B cell (primary cell): Measurements from ENCODE around the gene DDR2. TPM values are rescaled to one million over a fixed set of nuclear protein-coding genes. Genes with fewer than 3 reads are reported as not detected.

ENCODE experiments used
- ATAC-seq: fragments of 200-7000 bp; cut with Tn5 transposase; one replicate; pipeline ENCODE4 v1.10.0; 2021; ENCODE audit warnings: low read depth, mild to moderate bottlenecking, moderate number of reproducible peaks, moderate library complexity
- CTCF ChIA-PET: fragments of 350-600 bp; sonication (Branson Sonifier 250); formaldehyde crosslinking; loops from one replicate; lab custom pipeline; 2021; ENCODE audit warnings: antibody characterized with exemption, inconsistent platforms; lab: Charles Lee
- POLR2A ChIA-PET: fragments of 350-600 bp; sonication (Branson Sonifier 250); formaldehyde crosslinking; loops from one replicate; lab custom pipeline; 2021; ENCODE audit warnings: antibody characterized with exemption; lab: Charles Lee
- DNase-seq: peaks from one replicate; pipeline ENCODE4 v3.0.0; 2013
- H2AFZ ChIP-seq: 2 replicates; pipeline ENCODE4 v1.6.1; 2012; ENCODE audit warnings: mild to moderate bottlenecking, low read depth, low read length; ENCODE audit not compliant: insufficient read depth, poor library complexity, severe bottlenecking
- H3K27ac ChIP-seq, 2 donors: 1 replicate in 1 of 2; 2 replicates in 1 of 2; pipeline ENCODE4 v1.5.1; 2012 to 2013; ENCODE audit warnings: low read length in 2 of 2, mild to moderate bottlenecking in 2 of 2, moderate library complexity in 1 of 2
- H3K27me3 ChIP-seq, 4 experiments: fragments of 200-600 bp in 1 of 4; sonication (generic) in 1 of 4; replicated peaks in 1 of 4; 1 replicate in 2 of 4; 2 replicates in 2 of 4; pipeline versions ENCODE4 v1.6.1 to v1.7.0; 2013 to 2016; ENCODE audit warnings: low read length in 3 of 4, mild to moderate bottlenecking in 2 of 4, mixed read lengths in 1 of 4, moderate library complexity in 1 of 4; ENCODE audit not compliant: insufficient read depth in 4 of 4, control insufficient read depth in 3 of 4; ENCODE audit errors: control extremely low read depth in 1 of 4
- H3K36me3 ChIP-seq, 2 experiments: replicated peaks in 1 of 2; 1 replicate in 1 of 2; 2 replicates in 1 of 2; pipeline versions ENCODE4 v1.6.1 to v1.7.1; 2013; ENCODE audit warnings: low read length in 1 of 2; ENCODE audit not compliant: insufficient read depth in 2 of 2, control insufficient read depth in 1 of 2; ENCODE audit errors: control extremely low read depth in 1 of 2, extremely low read depth in 1 of 2
- H3K4me1 ChIP-seq, 2 donors: fragments of 200-600 bp in 1 of 2; sonication (generic) in 1 of 2; 1 replicate in 1 of 2; 2 replicates in 1 of 2; pipeline versions ENCODE4 v1.5.1 to v1.6.1; 2013 to 2017; ENCODE audit warnings: low read length in 2 of 2; ENCODE audit not compliant: control insufficient read depth in 2 of 2, insufficient read depth in 2 of 2
- H3K4me2 ChIP-seq: replicated peaks from 2 replicates; pipeline ENCODE3; 2012; ENCODE audit warnings: mild to moderate bottlenecking, low read depth, low read length; ENCODE audit not compliant: poor library complexity, severe bottlenecking
- H3K4me3 ChIP-seq, 5 experiments: fragments of 200-600 bp in 1 of 5; sonication (generic) in 1 of 5; 1 replicate in 3 of 5; 2 replicates in 2 of 5; pipeline versions ENCODE4 v1.5.1 to v1.7.0; 2011 to 2016; ENCODE audit warnings: low read length in 4 of 5, mild to moderate bottlenecking in 4 of 5, low read depth in 2 of 5, control low read depth in 1 of 5, moderate library complexity in 1 of 5; ENCODE audit not compliant: insufficient read depth in 1 of 5; ENCODE audit errors: control extremely low read depth in 1 of 5, extremely low read depth in 1 of 5
- H3K79me2 ChIP-seq: fragments of 200-600 bp; sonication (generic); one replicate; pipeline ENCODE4 v1.6.0; 2016; ENCODE audit warnings: low read length; ENCODE audit not compliant: control insufficient read depth, insufficient read depth
- H3K9ac ChIP-seq: fragments of 200-600 bp; sonication (generic); 2 replicates; pipeline ENCODE4 v1.6.1; 2017; ENCODE audit warnings: mild to moderate bottlenecking, low read length, moderate library complexity
- H3K9me3 ChIP-seq, 3 donors: one replicate each; pipeline versions ENCODE4 v1.6.1 to v1.7.1; 2013; ENCODE audit warnings: low read length in 2 of 3; ENCODE audit not compliant: control insufficient read depth in 2 of 3, insufficient read depth in 1 of 3; ENCODE audit errors: control extremely low read depth in 1 of 3
- H4K20me1 ChIP-seq: 2 replicates; pipeline ENCODE4 v1.6.0; 2012; ENCODE audit warnings: mild to moderate bottlenecking, low read length; ENCODE audit not compliant: insufficient read depth, control insufficient read depth, poor library complexity, severe bottlenecking
- H3K27ac Mint-ChIP-seq: one replicate; pipeline ENCODE4 v1.8.0; 2021; ENCODE audit warnings: mixed read lengths
- H3K27me3 Mint-ChIP-seq: one replicate; pipeline ENCODE4 v1.8.0; 2021; ENCODE audit warnings: mixed read lengths
- H3K4me1 Mint-ChIP-seq: one replicate; pipeline ENCODE4 v1.8.0; 2021; ENCODE audit warnings: mixed read lengths
- H3K4me3 Mint-ChIP-seq: one replicate; pipeline ENCODE4 v1.8.0; 2021; ENCODE audit warnings: mixed read lengths
- H3K9me3 Mint-ChIP-seq: one replicate; pipeline ENCODE4 v1.8.0; 2022; ENCODE audit warnings: mixed read lengths; ENCODE audit not compliant: insufficient read depth
- EZH2 ChIP-seq: IDR thresholded peaks from 2 replicates; pipeline ENCODE4 v1.6.1; 2012; ENCODE audit warnings: borderline replicate concordance, low read depth, mild to moderate bottlenecking, moderate library complexity, low read length; ENCODE audit not compliant: insufficient read depth, poor library complexity, severe bottlenecking
- WGBS: methylation state at CpG from one replicate; pipeline ENCODE4 v1.1.5; 2013; ENCODE audit warnings: missing lambda C conversion rate; ENCODE audit not compliant: insufficient coverage; 5-methylcytosine and 5-hydroxymethylcytosine counted together
- intact Hi-C: fragments of 100-400 bp; cut with micrococcal nuclease; formaldehyde crosslinking; loops from one replicate; pipeline ENCODE4 v1.10.0; 2022
- polyA plus RNA-seq: library from polyadenylated mRNA; depleted of rRNA; stranded (reverse); fragments of >200 nt; gene quantifications from 2 replicates; pipeline ENCODE4 v1.2.3, GENCODE V29; 2012
- total RNA-seq, 2 donors: library from RNA; stranded (reverse); fragments of 120-200 nt in 1 of 2; gene quantifications; 1 replicate in 1 of 2; 2 replicates in 1 of 2; pipeline versions ENCODE4 v1.2.3 to v1.2.4, GENCODE V29; 2013 to 2022
- TF ChIP-seq, protein P1 (sequence below): fragments of 200-600 bp; IDR thresholded peaks from one replicate; pipeline ENCODE4 v1.8.0; 2022; ENCODE audit warnings: antibody characterized with exemption, mild to moderate bottlenecking

DDR2 gene
- total and polyA plus RNA-seq, 2 donors (not counting 1 experiment from before 2014, with no cell fraction given), result 0.12 to 0.24 TPM

- ATAC-seq, result no peak
- Mint-ChIP-seq H3K4me1 (no peaks in the 10 kb centered on the region), H3K4me3 (no peak overlapping the region), H3K27me3 (peaks cover 5% of the 10 kb centered on the region), H3K9me3 (peaks cover 4% of the 10 kb centered on the region), H3K27ac (no peak overlapping the region)
- intact Hi-C loops, result no loop called here
- H3K4me1 ChIP-seq, result no peaks in the 10 kb centered on the region
- H3K36me3 ChIP-seq, result no peaks in the 10 kb centered on the region
- no peak overlapping the region for H3K9ac ChIP-seq
- H3K27me3 ChIP-seq, result peaks cover 0 to 2% (median 0%) of the 10 kb centered on the region in 4 experiments
- DNase-seq, result no peak
- 89% methylated on average over 1 of the region's 1 CpG for WGBS
- H3K79me2 ChIP-seq, result no peaks in the 10 kb centered on the region
- no peak overlapping the region for H2AFZ ChIP-seq
- H3K4me3 ChIP-seq, result no peak overlapping the region
- POLR2A ChIA-PET, result no interaction called here
- no peak overlapping the region for H3K4me2 ChIP-seq
- no peak for TF ChIP-seq EZH2
- TF ChIP-seq, protein P1, sequence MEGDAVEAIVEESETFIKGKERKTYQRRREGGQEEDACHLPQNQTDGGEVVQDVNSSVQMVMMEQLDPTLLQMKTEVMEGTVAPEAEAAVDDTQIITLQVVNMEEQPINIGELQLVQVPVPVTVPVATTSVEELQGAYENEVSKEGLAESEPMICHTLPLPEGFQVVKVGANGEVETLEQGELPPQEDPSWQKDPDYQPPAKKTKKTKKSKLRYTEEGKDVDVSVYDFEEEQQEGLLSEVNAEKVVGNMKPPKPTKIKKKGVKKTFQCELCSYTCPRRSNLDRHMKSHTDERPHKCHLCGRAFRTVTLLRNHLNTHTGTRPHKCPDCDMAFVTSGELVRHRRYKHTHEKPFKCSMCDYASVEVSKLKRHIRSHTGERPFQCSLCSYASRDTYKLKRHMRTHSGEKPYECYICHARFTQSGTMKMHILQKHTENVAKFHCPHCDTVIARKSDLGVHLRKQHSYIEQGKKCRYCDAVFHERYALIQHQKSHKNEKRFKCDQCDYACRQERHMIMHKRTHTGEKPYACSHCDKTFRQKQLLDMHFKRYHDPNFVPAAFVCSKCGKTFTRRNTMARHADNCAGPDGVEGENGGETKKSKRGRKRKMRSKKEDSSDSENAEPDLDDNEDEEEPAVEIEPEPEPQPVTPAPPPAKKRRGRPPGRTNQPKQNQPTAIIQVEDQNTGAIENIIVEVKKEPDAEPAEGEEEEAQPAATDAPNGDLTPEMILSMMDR, result no peak
- no peaks in the 10 kb centered on the region for H4K20me1 ChIP-seq
- H3K27ac ChIP-seq, result no peak overlapping the region
- H3K9me3 ChIP-seq, result no peaks in the 10 kb centered on the region
- CTCF ChIA-PET, result no interaction called here
Observed at GRCh38 chr1:162682013-162682419, 49.8 kb downstream of the DDR2 start.

GRCh38 chr1:162687870-162688269 lies 55.6 kb downstream of the DDR2 start:
- Histone ChIP-seq H3K27me3 (peaks cover 0 to 12% (median 0%) of the 10 kb centered on the region in 4 experiments), H3K4me2 (no peak overlapping the region), H3K9me3 (no peaks in the 10 kb centered on the region), H3K9ac (no peak overlapping the region), H3K79me2 (no peaks in the 10 kb centered on the region), H3K36me3 (no peaks in the 10 kb centered on the region), H3K27ac (no peak overlapping the region), H3K4me3 (no peak overlapping the region), H3K4me1 (no peaks in the 10 kb centered on the region), H4K20me1 (no peaks in the 10 kb centered on the region), H2AFZ (no peak overlapping the region)
- no peak overlapping the region for H3K4me3 Mint-ChIP-seq
- TF ChIP-seq, protein P1, result no peak
- TF ChIP-seq EZH2, result no peak
- H3K27me3 Mint-ChIP-seq, result peaks cover 11% of the 10 kb centered on the region
- no peaks in the 10 kb centered on the region for H3K4me1 Mint-ChIP-seq
- no peaks in the 10 kb centered on the region for H3K9me3 Mint-ChIP-seq
- ChIA-PET CTCF (no interaction called here), POLR2A (no interaction called here)
- ATAC-seq (no peak), DNase-seq (no peak)
- 86% methylated on average over 6 of the region's 6 CpGs for WGBS
- intact Hi-C loops, result no loop called here
- no peak overlapping the region for H3K27ac Mint-ChIP-seq
